Measurements from ENCODE around the gene ASCC2.
"Not testable (repeated sequence)": the region's sequence is repeated elsewhere in the genome, so short reads cannot be mapped to it uniquely, and the experiment has no call there.

ASCC2 gene

DNA sequence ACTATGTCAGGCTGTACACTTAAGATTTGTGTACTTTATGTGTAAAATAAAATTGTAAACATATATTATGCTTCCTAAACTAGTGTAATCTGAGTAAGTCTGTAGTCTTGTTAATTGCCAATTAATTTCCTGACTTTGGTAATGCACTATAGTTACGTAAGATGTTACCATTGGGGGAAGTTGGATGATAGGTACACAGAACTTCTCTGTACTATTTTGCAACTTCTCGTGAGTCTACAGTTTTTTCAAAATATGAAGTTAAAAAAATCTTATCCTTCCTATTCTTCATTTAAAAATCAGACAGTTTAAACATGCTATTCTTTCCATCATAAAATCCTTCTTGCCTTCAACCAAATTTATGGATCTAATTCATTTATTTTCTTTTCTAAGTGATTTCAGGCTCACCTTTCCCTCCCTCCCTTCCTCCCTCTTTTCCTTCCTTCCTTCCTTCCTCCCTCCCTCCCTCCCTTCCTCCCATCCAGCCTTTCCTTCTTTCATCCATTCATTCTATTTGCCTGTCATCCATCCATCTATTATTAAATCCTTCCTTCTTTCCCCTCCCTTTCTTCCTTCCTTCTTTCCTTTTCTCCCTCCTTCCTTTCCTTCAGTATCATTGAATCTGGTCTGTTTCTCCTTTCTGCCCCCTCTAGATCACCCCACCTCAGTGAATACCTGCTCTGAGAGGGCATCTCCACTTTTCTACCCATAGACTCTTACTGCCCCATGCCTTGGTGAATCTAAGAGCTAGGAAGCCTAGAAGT lies 22.1 kb upstream of the ASCC2 start:
- DNase-seq (ENCODE audit: extremely low spot score), result no peak
- CTCF ChIA-PET, result no interaction called here
- TF ChIP-seq SP1 (IDR thresholded peaks at IDR 0.05), result no peak
- POLR2A ChIA-PET, result interaction anchor here (1.6 kb wide), 1 partner anchor 22 kb away, joined by 4 read pairs; the partner anchor contains the start of gene ASCC2

DNA sequence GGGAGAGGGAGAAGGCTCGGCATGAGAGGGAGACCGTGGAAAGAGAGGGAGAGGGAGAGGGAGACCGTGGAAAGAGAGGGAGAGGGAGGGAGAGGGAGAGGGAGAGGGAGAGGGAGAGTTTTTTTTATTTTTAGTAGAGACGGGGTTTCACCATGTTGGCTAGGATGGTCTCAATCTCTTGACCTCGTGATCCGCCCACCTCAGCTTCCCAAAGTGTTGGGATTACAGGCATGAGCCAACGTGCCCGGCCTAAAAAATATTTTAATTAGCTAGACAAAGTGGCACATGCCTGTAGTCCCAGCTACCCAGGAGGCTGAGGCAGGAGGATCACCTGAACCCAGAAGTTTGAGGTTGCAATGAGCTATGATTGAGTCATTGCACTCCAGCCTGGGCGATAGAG lies 21.0 kb upstream of the ASCC2 start:
- DNase-seq (ENCODE audit: extremely low spot score); CTCF ChIA-PET; POLR2A ChIA-PET: not testable (repeated sequence)

DNA sequence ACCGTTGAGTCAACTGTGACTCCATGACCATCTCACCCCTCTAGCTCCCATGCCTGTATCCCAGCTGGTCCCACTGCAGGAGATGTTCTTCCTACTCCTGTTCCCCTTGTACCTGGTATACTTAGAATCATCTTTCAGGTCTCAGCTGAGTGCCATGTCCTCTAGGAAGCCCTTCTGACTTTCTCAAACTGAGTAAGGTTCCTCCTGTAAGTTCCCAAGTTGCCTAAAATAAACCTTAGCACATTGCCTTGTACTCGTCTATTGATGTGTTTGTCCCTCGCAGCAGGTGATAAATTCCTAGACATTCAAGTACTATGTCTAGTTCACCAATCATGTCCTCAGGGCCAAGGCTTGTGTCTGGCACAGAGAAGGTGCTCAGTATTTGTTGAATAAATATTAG lies 18.4 kb upstream of the ASCC2 start:
- ChIA-PET POLR2A (interaction anchor here (1.4 kb wide), 1 partner anchor 19 kb away, joined by 6 read pairs; the partner anchor contains the start of gene ASCC2), CTCF (no interaction called here)
- no peak for TF ChIP-seq FOXM1 (IDR thresholded peaks at IDR 0.05; ENCODE audit: borderline replicate concordance)
- no peak for TF ChIP-seq HDGF (IDR thresholded peaks at IDR 0.05; ENCODE audit: borderline replicate concordance)
- TF ChIP-seq, protein P1, sequence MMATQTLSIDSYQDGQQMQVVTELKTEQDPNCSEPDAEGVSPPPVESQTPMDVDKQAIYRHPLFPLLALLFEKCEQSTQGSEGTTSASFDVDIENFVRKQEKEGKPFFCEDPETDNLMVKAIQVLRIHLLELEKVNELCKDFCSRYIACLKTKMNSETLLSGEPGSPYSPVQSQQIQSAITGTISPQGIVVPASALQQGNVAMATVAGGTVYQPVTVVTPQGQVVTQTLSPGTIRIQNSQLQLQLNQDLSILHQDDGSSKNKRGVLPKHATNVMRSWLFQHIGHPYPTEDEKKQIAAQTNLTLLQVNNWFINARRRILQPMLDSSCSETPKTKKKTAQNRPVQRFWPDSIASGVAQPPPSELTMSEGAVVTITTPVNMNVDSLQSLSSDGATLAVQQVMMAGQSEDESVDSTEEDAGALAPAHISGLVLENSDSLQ (IDR thresholded peaks at IDR 0.05), result no peak
- TF ChIP-seq ARNT (IDR thresholded peaks at IDR 0.05), result no peak
- no peak for DNase-seq (ENCODE audit: extremely low spot score)

DNA sequence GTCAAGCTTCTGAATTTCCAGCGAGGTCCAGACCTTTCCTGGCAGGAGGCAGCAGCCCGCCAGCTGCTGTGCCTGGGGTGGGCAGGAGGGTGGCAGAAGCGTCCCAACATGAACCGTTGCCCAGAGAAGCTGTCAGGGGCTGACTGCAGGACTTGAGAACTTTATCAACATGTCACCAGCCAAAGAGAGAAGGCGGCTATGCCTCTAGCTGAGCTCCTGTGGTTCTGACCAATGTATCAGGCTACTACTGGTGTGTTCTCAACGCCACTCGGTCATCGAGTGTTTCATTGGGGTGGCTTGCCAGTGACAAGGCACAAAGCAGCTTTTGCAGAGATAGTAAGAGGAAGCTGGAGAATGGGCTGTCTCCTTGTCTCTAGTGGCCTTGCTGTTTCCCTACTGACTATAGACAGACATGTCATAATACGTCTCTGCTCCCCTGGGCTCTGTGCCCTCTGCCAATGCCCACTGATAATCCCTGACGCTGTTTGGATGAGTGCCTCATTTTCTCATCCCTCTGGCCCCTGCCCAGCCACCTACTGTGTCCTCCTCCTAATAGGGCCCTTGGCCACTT lies 17.6 kb upstream of the ASCC2 start:
- ChIA-PET POLR2A (interaction anchor here (1.4 kb wide), 1 partner anchor 18 kb away, joined by 6 read pairs; the partner anchor contains the start of gene ASCC2), CTCF (no interaction called here)
- DNase-seq (ENCODE audit: extremely low spot score), result no peak
- TF ChIP-seq L3MBTL2 (conservative IDR thresholded peaks at IDR 0.05) (no peak), FOXK2 (IDR thresholded peaks at IDR 0.05) (no peak), LEF1 (IDR thresholded peaks at IDR 0.05; ENCODE audit: borderline replicate concordance) (no peak), CTBP1 (IDR thresholded peaks at IDR 0.05; ENCODE audit: borderline replicate concordance) (no peak), ELF4 (IDR thresholded peaks at IDR 0.05) (no peak), SUZ12 (IDR thresholded peaks at IDR 0.05) (no peak), BHLHE40 (IDR thresholded peaks at IDR 0.05; ENCODE audit: borderline replicate concordance) (no peak), FOXA1 (IDR thresholded peaks at IDR 0.05) (no peak), SP1 (IDR thresholded peaks at IDR 0.05) (no peak)

DNA sequence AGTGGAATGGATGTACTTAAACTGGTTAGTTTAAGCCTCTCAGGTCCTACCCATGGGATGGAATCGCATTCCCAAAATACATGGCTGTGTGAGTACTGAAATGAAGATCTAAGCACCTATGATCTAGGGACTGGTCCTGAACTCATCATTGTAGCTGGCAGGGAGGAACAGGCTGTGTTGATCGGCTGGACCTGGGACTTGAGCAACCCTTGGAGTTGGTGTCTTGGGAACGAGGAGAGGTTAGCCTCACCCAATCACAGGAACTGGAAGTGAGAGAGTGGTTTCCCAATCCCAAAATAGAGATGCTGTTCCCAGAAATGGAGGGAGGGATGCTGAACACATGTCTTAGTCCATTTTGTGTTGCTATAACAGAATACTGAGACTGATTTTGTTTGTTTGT lies 16.4 kb upstream of the ASCC2 start:
- ChIA-PET POLR2A (interaction anchor here (0.9 kb wide), 1 partner anchor 36 kb away, joined by 3 read pairs; no protein-coding TSS in a partner anchor), CTCF (no interaction called here)
- no peak for DNase-seq (ENCODE audit: extremely low spot score)
- TF ChIP-seq ELF4 (IDR thresholded peaks at IDR 0.05), result no peak

DNA sequence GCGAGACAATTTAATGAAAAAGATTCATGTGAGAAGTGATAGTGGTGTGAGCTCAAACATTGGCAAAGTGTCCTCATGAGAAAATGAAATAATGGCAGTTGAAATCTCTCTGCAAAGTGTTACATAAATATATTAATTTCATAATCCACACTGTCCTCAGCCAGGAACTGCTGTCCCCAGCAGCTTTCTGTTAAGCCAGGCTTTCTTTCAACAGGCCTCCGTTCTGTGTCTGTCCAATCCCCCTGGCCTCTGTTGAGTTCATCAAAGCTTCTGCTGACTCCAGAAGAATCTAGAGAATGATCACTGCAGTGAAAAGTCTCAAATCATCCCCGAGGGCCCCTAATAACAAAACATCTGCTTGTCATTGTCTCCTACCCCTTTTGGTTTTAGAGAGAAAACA lies 10.0 kb upstream of the ASCC2 start:
- no peak for TF ChIP-seq FOXK2 (IDR thresholded peaks at IDR 0.05)
- TF ChIP-seq LEF1 (IDR thresholded peaks at IDR 0.05; ENCODE audit: borderline replicate concordance), result no peak
- TF ChIP-seq ARNT (IDR thresholded peaks at IDR 0.05), result no peak
- TF ChIP-seq CTBP1 (IDR thresholded peaks at IDR 0.05; ENCODE audit: borderline replicate concordance), result no peak
- no peak for TF ChIP-seq BHLHE40 (IDR thresholded peaks at IDR 0.05; ENCODE audit: borderline replicate concordance)
- no peak for TF ChIP-seq HDGF (IDR thresholded peaks at IDR 0.05; ENCODE audit: borderline replicate concordance)
- no peak for TF ChIP-seq FOXM1 (IDR thresholded peaks at IDR 0.05; ENCODE audit: borderline replicate concordance)
- no peak for TF ChIP-seq SUZ12 (IDR thresholded peaks at IDR 0.05)
- TF ChIP-seq ELF4 (IDR thresholded peaks at IDR 0.05), result no peak
- TF ChIP-seq TARDBP (IDR thresholded peaks at IDR 0.05), result no peak
- no peak for TF ChIP-seq FOXA1 (IDR thresholded peaks at IDR 0.05)
- no peak for TF ChIP-seq L3MBTL2 (conservative IDR thresholded peaks at IDR 0.05)
- no peak for TF ChIP-seq ZNF384 (IDR thresholded peaks at IDR 0.05)
- TF ChIP-seq, protein P1 (IDR thresholded peaks at IDR 0.05), result no peak
- TF ChIP-seq SP1 (IDR thresholded peaks at IDR 0.05), result no peak
- no peak for DNase-seq (ENCODE audit: extremely low spot score)
- ChIA-PET POLR2A (interaction anchor here (0.7 to 1.7 kb wide), 3 partner anchors 10 to 144 kb away, joined by 3 to 9 read pairs (median 3); partner anchors contain the start of gene ASCC2), CTCF (no interaction called here)

DNA sequence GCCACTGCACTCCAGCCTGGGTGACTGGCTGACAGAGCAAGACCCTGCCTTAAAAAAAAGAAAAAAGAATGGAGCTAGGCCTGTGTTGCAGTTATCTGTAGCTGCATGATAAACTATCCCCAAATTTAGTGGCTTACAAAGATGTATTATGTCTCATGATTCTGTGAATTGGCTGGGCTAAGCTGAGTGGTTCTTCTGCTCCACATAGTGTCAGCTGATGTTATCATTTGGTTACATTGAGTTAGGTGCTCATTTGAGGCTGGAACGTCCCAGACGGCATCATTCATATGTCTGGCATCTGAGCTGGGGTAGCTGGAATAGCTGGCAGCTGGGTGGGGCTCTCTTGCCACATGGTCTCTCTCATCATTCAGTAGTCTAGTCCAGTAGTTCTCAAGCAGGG lies 8.2 kb upstream of the ASCC2 start:
- CTCF ChIA-PET, result no interaction called here
- POLR2A ChIA-PET, result interaction anchor here (0.8 kb wide), 1 partner anchor 37 kb away, joined by 5 read pairs; no protein-coding TSS in a partner anchor
- TF ChIP-seq HDGF (IDR thresholded peaks at IDR 0.05; ENCODE audit: borderline replicate concordance), result no peak
- TF ChIP-seq, protein P1 (IDR thresholded peaks at IDR 0.05), result no peak
- TF ChIP-seq SUZ12 (IDR thresholded peaks at IDR 0.05), result no peak
- no peak for TF ChIP-seq L3MBTL2 (conservative IDR thresholded peaks at IDR 0.05)
- no peak for TF ChIP-seq FOXM1 (IDR thresholded peaks at IDR 0.05; ENCODE audit: borderline replicate concordance)
- no peak for TF ChIP-seq ARNT (IDR thresholded peaks at IDR 0.05)
- no peak for TF ChIP-seq FOXK2 (IDR thresholded peaks at IDR 0.05)
- TF ChIP-seq LEF1 (IDR thresholded peaks at IDR 0.05; ENCODE audit: borderline replicate concordance), result no peak
- DNase-seq (ENCODE audit: extremely low spot score), result no peak

Measured in HEK293T (cell line).